ENCODE data around the gene PBX3.

DNA sequence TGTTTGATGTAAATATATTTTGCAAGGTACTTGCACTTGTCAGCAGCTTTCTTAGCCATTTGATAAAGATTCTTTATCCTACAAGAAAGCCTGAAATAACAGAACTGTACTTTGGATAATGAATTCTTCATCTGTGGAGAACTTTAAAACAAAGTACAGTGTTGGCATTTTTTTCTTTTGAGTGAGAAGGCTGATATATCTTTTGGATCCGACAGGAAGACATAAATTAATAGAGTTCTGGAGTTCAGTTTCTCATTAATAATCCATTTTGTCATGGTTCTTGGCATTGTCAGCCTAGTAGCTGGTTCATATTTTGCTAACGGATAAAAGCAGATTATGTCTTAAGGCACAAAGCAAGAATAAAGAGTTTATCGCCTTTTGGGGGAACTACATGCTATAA, 17.0 kb downstream of the PBX3 start:
- TF ChIP-seq CTCF (IDR thresholded peaks at IDR 0.05) (no peak), POLR2A (IDR thresholded peaks at IDR 0.05) (no peak)

All from lower leg skin (tissue), 3 donors.